ENCODE results near the gene GALT.

GALT gene

GRCh38 chr9:34688329-34689115 lies 42.0 kb downstream of the GALT start:
- no peak for DNase-seq (ENCODE audit: low spot score)
- TF ChIP-seq CTCF (IDR thresholded peaks at IDR 0.05; ENCODE audit: borderline replicate concordance, control extremely low read depth, extremely low read depth, insufficient read depth, missing control alignments), result no peak
- in situ Hi-C loops (cut with MboI; ENCODE audit: low sequenced_read_pairs, unreplicated experiment), result no loop called here

GRCh38 chr9:34689116-34689470 lies 42.6 kb downstream of the GALT start:
- in situ Hi-C loops (cut with MboI; ENCODE audit: low sequenced_read_pairs, unreplicated experiment), result no loop called here
- no peak for TF ChIP-seq CTCF (IDR thresholded peaks at IDR 0.05; ENCODE audit: borderline replicate concordance, control extremely low read depth, extremely low read depth, insufficient read depth, missing control alignments)
- no peak for DNase-seq (ENCODE audit: low spot score)

GRCh38 chr9:34689512-34689911 lies 43.0 kb downstream of the GALT start:
- DNase-seq (ENCODE audit: low spot score), result no peak
- TF ChIP-seq CTCF (IDR thresholded peaks at IDR 0.05; ENCODE audit: borderline replicate concordance, control extremely low read depth, extremely low read depth, insufficient read depth, missing control alignments), result no peak
- in situ Hi-C loops (cut with MboI; ENCODE audit: low sequenced_read_pairs, unreplicated experiment), result no loop called here

GRCh38 chr9:34690983-34691935 lies 44.8 kb downstream of the GALT start, which contains the start of gene CCL19:
Gene CCL19, minus strand, starts transcription at chr9:34691276. Its CDS starts 137 bp downstream, at chr9:34691139.
- DNase-seq (ENCODE audit: low spot score), result no peak
- in situ Hi-C loops (cut with MboI; ENCODE audit: low sequenced_read_pairs, unreplicated experiment), result no loop called here
- no peak for TF ChIP-seq CTCF (IDR thresholded peaks at IDR 0.05; ENCODE audit: borderline replicate concordance, control extremely low read depth, extremely low read depth, insufficient read depth, missing control alignments)

GRCh38 chr9:34691936-34692315 lies 45.5 kb downstream of the GALT start:
- no peak for DNase-seq (ENCODE audit: low spot score)
- TF ChIP-seq CTCF (IDR thresholded peaks at IDR 0.05; ENCODE audit: borderline replicate concordance, control extremely low read depth, extremely low read depth, insufficient read depth, missing control alignments), result no peak
- in situ Hi-C loops (cut with MboI; ENCODE audit: low sequenced_read_pairs, unreplicated experiment), result no loop called here

GRCh38 chr9:34693560-34693959 lies 47.1 kb downstream of the GALT start:
- no peak for TF ChIP-seq CTCF (IDR thresholded peaks at IDR 0.05; ENCODE audit: borderline replicate concordance, control extremely low read depth, extremely low read depth, insufficient read depth, missing control alignments)
- no peak for DNase-seq (ENCODE audit: low spot score)
- in situ Hi-C loops (cut with MboI; ENCODE audit: low sequenced_read_pairs, unreplicated experiment), result no loop called here
